Caco-2 (cell line): ENCODE data around the gene CUZD1. TPM values are rescaled to one million over a fixed set of nuclear protein-coding genes. Genes with fewer than 3 reads are reported as not detected.

Experiments
- BruUV-seq: library from RNA; stranded (reverse); fragments of 400-500 nt; replicated peaks from 2 replicates; lab custom pipeline; 2021; lab: Mats Ljungman, UMichigan
- CTCF ChIA-PET: fragments of 300-600 bp; sonication (Branson Sonifier 250); formaldehyde crosslinking; loops from one replicate; lab custom pipeline; 2022; ENCODE audit warnings: antibody characterized with exemption; lab: Charles Lee
- POLR2A ChIA-PET: fragments of 300-600 bp; sonication (Branson Sonifier 250); formaldehyde crosslinking; loops from one replicate; lab custom pipeline; 2022; ENCODE audit warnings: antibody characterized with exemption; lab: Charles Lee
- DNase-seq, 2 experiments: peaks; one replicate each; pipeline versions ENCODE4 v3.0.0 to v3.0.0-alpha.2; 2020 to 2022
- H3K27me3 ChIP-seq: replicated peaks from 2 replicates; pipeline ENCODE4 v1.6.0; 2011; ENCODE audit warnings: low read length; ENCODE audit not compliant: control insufficient read depth, insufficient read depth
- H3K36me3 ChIP-seq: 2 replicates; pipeline ENCODE4 v1.5.1; 2011; ENCODE audit warnings: low read length; ENCODE audit not compliant: control insufficient read depth, insufficient read depth
- H3K4me1 ChIP-seq: fragments of 250-450 bp; sonication (Bioruptor Pico); 2 replicates; pipeline ENCODE4 v1.5.1; 2020; ENCODE audit warnings: mild to moderate bottlenecking
- H3K4me3 ChIP-seq: 2 replicates; pipeline ENCODE4 v1.5.1; 2011; ENCODE audit warnings: low read depth, mild to moderate bottlenecking, control low read depth, low read length
- H3K9me3 ChIP-seq: fragments of 250-450 bp; sonication (Bioruptor Pico); 2 replicates; pipeline ENCODE4 v1.5.1; 2020; ENCODE audit warnings: mild to moderate bottlenecking, moderate library complexity
- H3K27ac Mint-ChIP-seq: one replicate; pipeline ENCODE4 v1.8.0; 2022; ENCODE audit warnings: mixed read lengths; ENCODE audit not compliant: unreplicated experiment
- H3K27me3 Mint-ChIP-seq: one replicate; pipeline ENCODE4 v1.8.0; 2022; ENCODE audit warnings: mixed read lengths; ENCODE audit not compliant: insufficient read depth, unreplicated experiment
- H3K36me3 Mint-ChIP-seq: one replicate; pipeline ENCODE4 v1.8.0; 2022; ENCODE audit warnings: mild to moderate bottlenecking, mixed read lengths; ENCODE audit not compliant: insufficient read depth, unreplicated experiment
- H3K4me1 Mint-ChIP-seq: one replicate; pipeline ENCODE4 v1.8.0; 2022; ENCODE audit warnings: low read depth, mixed read lengths; ENCODE audit not compliant: unreplicated experiment
- H3K4me3 Mint-ChIP-seq: one replicate; pipeline ENCODE4 v1.8.0; 2022; ENCODE audit warnings: mild to moderate bottlenecking, moderate library complexity, mixed read lengths; ENCODE audit not compliant: unreplicated experiment
- H3K9me3 Mint-ChIP-seq: one replicate; pipeline ENCODE4 v1.8.0; 2022; ENCODE audit warnings: mixed read lengths; ENCODE audit not compliant: unreplicated experiment
- CTCF ChIP-seq, 2 experiments: fragments of 200-600 bp in 1 of 2; IDR thresholded peaks; 1 replicate in 1 of 2; 2 replicates in 1 of 2; pipeline versions ENCODE4 v1.5.1 to v1.8.0; 2011 to 2022; ENCODE audit warnings: antibody characterized with exemption in 1 of 2, control low read depth in 1 of 2, inconsistent platforms in 1 of 2, low read depth in 1 of 2, low read length in 1 of 2, mild to moderate bottlenecking in 1 of 2, moderate library complexity in 1 of 2; ENCODE audit not compliant: insufficient read depth in 1 of 2, severe bottlenecking in 1 of 2, unreplicated experiment in 1 of 2
- intact Hi-C: fragments of 100-400 bp; cut with micrococcal nuclease; formaldehyde crosslinking; loops from one replicate; pipeline ENCODE4 v1.10.0; 2022; ENCODE audit not compliant: unreplicated experiment
- total RNA-seq: library from RNA; stranded (reverse); gene quantifications from 2 replicates; pipeline ENCODE4 v1.2.3, GENCODE V29; 2022

CUZD1 gene
- total RNA-seq, 1 experiment from 2014 or later: 2.1 TPM

- Mint-ChIP-seq H3K27me3 (no peaks in the 10 kb centered on the region), H3K4me3 (no peak overlapping the region), H3K27ac (no peak overlapping the region), H3K36me3 (peaks cover 20% of the 10 kb centered on the region), H3K9me3 (peaks cover 22% of the 10 kb centered on the region), H3K4me1 (peaks cover 18% of the 10 kb centered on the region)
- H3K4me1 ChIP-seq: peaks cover 38% of the 10 kb centered on the region
- no peak for TF ChIP-seq CTCF (IDR thresholded peaks at IDR 0.05; ENCODE audit: insufficient read depth in 1 of 2, low read depth in 1 of 2, low read length in 1 of 2, severe bottlenecking in 1 of 2, unreplicated experiment in 1 of 2)
- DNase-seq: no peak
- H3K4me3 ChIP-seq: no peak overlapping the region
- H3K27me3 ChIP-seq: no peaks in the 10 kb centered on the region
- ChIA-PET POLR2A (no interaction called here), CTCF (no interaction called here)
- H3K36me3 ChIP-seq: no peaks in the 10 kb centered on the region
- peaks cover 8% of the 10 kb centered on the region; the same call in 1 of the 2 replicates for H3K9me3 ChIP-seq
- no TSS peak for BruUV-seq
- intact Hi-C loops: no loop called here
These were observed 19.2 kb upstream of the CUZD1 start for GRCh38 chr10:122864901-122865300.

GRCh38 chr10:122864194-122864592 is 18.5 kb upstream of the CUZD1 start:
- POLR2A ChIA-PET: no interaction called here
- H3K36me3 ChIP-seq: no peaks in the 10 kb centered on the region
- CTCF ChIA-PET: no interaction called here
- H3K27ac Mint-ChIP-seq: no peak overlapping the region
- H3K4me3 ChIP-seq: no peak overlapping the region
- H3K4me1 ChIP-seq: peaks cover 38% of the 10 kb centered on the region
- H3K4me3 Mint-ChIP-seq: no peak overlapping the region
- H3K9me3 ChIP-seq: peaks cover 8% of the 10 kb centered on the region; the same call in 1 of the 2 replicates
- peaks cover 18% of the 10 kb centered on the region for H3K4me1 Mint-ChIP-seq
- no peaks in the 10 kb centered on the region for H3K27me3 Mint-ChIP-seq
- DNase-seq: no peak
- peaks cover 20% of the 10 kb centered on the region for H3K36me3 Mint-ChIP-seq
- no peak for TF ChIP-seq CTCF (IDR thresholded peaks at IDR 0.05; ENCODE audit: insufficient read depth in 1 of 2, low read depth in 1 of 2, low read length in 1 of 2, severe bottlenecking in 1 of 2, unreplicated experiment in 1 of 2)
- intact Hi-C loops: no loop called here
- H3K9me3 Mint-ChIP-seq: peaks cover 22% of the 10 kb centered on the region
- no TSS peak for BruUV-seq
- H3K27me3 ChIP-seq: no peaks in the 10 kb centered on the region

- Mint-ChIP-seq H3K27me3 (no peaks in the 10 kb centered on the region), H3K27ac (no peak overlapping the region), H3K4me1 (peaks cover 18% of the 10 kb centered on the region), H3K9me3 (peaks cover 22% of the 10 kb centered on the region), H3K36me3 (peaks cover 24% of the 10 kb centered on the region), H3K4me3 (no peak overlapping the region)
- H3K4me1 ChIP-seq: peaks cover 38% of the 10 kb centered on the region
- DNase-seq: no peak
- ChIA-PET CTCF (no interaction called here), POLR2A (no interaction called here)
- H3K27me3 ChIP-seq: no peaks in the 10 kb centered on the region
- no peak overlapping the region for H3K4me3 ChIP-seq
- peaks cover 8% of the 10 kb centered on the region; the same call in 1 of the 2 replicates for H3K9me3 ChIP-seq
- no peak for TF ChIP-seq CTCF (IDR thresholded peaks at IDR 0.05; ENCODE audit: insufficient read depth in 1 of 2, low read depth in 1 of 2, low read length in 1 of 2, severe bottlenecking in 1 of 2, unreplicated experiment in 1 of 2)
- no TSS peak for BruUV-seq
- intact Hi-C loops: no loop called here
- peaks cover 3% of the 10 kb centered on the region for H3K36me3 ChIP-seq
These were observed 17.8 kb upstream of the CUZD1 start for GRCh38 chr10:122863216-122864193.
